RWPE2 (cell line): Measurements from ENCODE around the gene TEX22.
A peak's percentile ranks its signal among the peaks of the same experiment; 100 is the strongest.

ENCODE experiments used
- ATAC-seq: fragments of 200-7000 bp; cut with Tn5 transposase; 3 replicates; pipeline ENCODE4 v1.9.1; 2021; ENCODE audit warnings: low read depth
- DNase-seq: peaks from one replicate; pipeline ENCODE4 v3.0.0-alpha.2; 2020; ENCODE audit warnings: low spot score
- H3K27ac ChIP-seq: fragments of 450-650 bp; 2 replicates; pipeline ENCODE4 v1.5.1; 2017; ENCODE audit warnings: mild to moderate bottlenecking; ENCODE audit not compliant: poor library complexity, severe bottlenecking
- H3K27me3 ChIP-seq: fragments of 250-450 bp; sonication (Bioruptor Pico); 2 replicates; pipeline ENCODE4 v1.5.1; 2021; ENCODE audit warnings: mild to moderate bottlenecking, moderate library complexity; ENCODE audit not compliant: insufficient read depth, poor library complexity, severe bottlenecking
- H3K36me3 ChIP-seq: fragments of 250-450 bp; sonication (Bioruptor Pico); 2 replicates; pipeline ENCODE4 v1.5.1; 2020; ENCODE audit warnings: low read depth, mild to moderate bottlenecking, moderate library complexity
- H3K4me1 ChIP-seq: fragments of 250-450 bp; sonication (Bioruptor Pico); 2 replicates; pipeline ENCODE4 v1.5.1; 2021; ENCODE audit warnings: mild to moderate bottlenecking, moderate library complexity; ENCODE audit not compliant: insufficient read depth, poor library complexity, severe bottlenecking
- H3K4me3 ChIP-seq: fragments of 250-450 bp; sonication (Bioruptor Pico); 2 replicates; pipeline ENCODE4 v1.5.1; 2021; ENCODE audit warnings: mild to moderate bottlenecking, moderate library complexity; ENCODE audit not compliant: severe bottlenecking
- H3K9me3 ChIP-seq: fragments of 250-450 bp; sonication (Bioruptor Pico); 2 replicates; pipeline ENCODE4 v1.5.1; 2021; ENCODE audit warnings: mild to moderate bottlenecking, moderate library complexity; ENCODE audit not compliant: severe bottlenecking
- TF ChIP-seq, protein P1 (sequence below): fragments of 450-650 bp; IDR thresholded peaks from one replicate; pipeline ENCODE4 v1.5.1; 2017; ENCODE audit warnings: mild to moderate bottlenecking, moderate library complexity; ENCODE audit not compliant: poor library complexity, severe bottlenecking

The TEX22 gene

DNA sequence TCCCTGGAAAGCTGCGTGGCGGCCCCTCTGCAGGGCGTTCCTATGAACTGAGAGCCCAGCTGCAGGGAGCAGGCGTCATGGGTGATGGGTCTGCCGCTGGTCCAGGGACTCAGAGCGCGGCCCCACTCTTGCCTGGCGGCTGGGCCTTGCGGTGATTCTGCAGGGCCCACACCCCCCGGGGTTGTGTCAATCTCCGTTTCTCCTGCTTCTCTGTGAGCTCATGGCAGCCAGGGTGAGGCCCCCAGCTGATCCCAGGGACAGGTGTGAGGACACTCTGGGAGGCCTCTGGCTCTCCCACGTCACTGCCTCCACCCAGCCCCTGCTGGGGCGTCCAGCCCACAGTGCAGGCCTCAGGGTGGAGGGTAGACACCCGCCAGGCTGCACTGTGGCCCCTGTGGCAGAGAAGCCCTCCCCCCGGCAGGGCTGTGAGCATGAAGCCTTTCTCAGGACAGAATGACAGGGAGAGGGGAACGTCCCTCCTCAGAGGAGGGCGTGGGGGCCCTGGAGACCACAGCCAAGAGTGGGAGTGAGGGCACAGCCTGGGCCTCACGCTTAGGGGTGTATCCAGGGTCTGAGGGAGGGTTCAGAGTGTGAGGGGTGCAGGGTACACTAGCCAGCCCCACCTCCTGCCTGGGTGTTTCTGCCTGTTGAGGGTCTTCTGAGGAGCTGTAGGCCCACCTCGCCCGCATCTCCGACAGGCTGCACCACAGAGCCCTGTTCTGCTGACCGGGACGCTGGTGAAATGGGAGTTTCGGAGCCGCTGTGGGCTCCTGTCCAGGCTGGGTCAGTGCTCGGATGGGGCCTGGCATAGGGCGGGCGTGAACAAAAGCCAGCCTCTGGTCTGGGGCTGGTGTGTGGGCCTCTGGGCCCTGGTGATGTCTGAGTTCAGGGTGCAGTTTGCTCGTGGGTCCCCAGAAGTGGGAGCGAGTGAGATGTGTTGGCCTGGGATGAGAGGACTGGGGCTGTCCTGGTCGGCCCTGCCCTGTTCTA lies 49.6 kb downstream of the TEX22 start:
- DNase-seq (no peak), ATAC-seq (peak; percentile 9)
- no peak overlapping the region for H3K4me3 ChIP-seq
- peaks cover 59% of the 10 kb centered on the region for H3K36me3 ChIP-seq
- H3K27me3 ChIP-seq, result no peaks in the 10 kb centered on the region
- TF ChIP-seq, protein P1, sequence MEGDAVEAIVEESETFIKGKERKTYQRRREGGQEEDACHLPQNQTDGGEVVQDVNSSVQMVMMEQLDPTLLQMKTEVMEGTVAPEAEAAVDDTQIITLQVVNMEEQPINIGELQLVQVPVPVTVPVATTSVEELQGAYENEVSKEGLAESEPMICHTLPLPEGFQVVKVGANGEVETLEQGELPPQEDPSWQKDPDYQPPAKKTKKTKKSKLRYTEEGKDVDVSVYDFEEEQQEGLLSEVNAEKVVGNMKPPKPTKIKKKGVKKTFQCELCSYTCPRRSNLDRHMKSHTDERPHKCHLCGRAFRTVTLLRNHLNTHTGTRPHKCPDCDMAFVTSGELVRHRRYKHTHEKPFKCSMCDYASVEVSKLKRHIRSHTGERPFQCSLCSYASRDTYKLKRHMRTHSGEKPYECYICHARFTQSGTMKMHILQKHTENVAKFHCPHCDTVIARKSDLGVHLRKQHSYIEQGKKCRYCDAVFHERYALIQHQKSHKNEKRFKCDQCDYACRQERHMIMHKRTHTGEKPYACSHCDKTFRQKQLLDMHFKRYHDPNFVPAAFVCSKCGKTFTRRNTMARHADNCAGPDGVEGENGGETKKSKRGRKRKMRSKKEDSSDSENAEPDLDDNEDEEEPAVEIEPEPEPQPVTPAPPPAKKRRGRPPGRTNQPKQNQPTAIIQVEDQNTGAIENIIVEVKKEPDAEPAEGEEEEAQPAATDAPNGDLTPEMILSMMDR, result no peak
- H3K9me3 ChIP-seq, result no peaks in the 10 kb centered on the region
- no peaks in the 10 kb centered on the region for H3K4me1 ChIP-seq
- no peak overlapping the region for H3K27ac ChIP-seq

DNA sequence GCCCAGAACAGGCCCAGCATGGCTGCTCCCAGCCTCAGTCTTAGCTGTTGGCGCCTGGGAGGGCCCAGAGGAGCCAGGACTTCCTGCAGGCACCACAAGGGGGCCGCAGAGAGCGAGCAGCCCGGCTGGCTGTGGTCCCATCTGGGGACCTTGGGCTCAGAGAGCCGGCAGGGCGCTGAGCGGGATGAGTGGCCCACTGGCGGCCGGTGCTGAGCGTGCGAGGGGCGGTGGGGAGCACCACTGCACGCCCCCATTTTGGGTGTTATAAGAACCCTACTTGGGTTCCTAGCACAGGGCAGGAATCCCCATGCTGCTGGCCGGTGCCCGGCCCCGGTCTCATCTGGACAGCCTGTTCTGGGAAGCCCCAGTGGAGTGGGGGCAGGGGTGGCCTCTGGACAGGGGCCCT lies 50.4 kb downstream of the TEX22 start:
- peak; percentile 62 for ATAC-seq
- Histone ChIP-seq H3K36me3 (peaks cover 55% of the 10 kb centered on the region), H3K27ac (no peak overlapping the region), H3K4me1 (no peaks in the 10 kb centered on the region), H3K9me3 (no peaks in the 10 kb centered on the region), H3K27me3 (no peaks in the 10 kb centered on the region), H3K4me3 (no peak overlapping the region)
- TF ChIP-seq, protein P1, result peak; percentile 81
- DNase-seq, result no peak

DNA sequence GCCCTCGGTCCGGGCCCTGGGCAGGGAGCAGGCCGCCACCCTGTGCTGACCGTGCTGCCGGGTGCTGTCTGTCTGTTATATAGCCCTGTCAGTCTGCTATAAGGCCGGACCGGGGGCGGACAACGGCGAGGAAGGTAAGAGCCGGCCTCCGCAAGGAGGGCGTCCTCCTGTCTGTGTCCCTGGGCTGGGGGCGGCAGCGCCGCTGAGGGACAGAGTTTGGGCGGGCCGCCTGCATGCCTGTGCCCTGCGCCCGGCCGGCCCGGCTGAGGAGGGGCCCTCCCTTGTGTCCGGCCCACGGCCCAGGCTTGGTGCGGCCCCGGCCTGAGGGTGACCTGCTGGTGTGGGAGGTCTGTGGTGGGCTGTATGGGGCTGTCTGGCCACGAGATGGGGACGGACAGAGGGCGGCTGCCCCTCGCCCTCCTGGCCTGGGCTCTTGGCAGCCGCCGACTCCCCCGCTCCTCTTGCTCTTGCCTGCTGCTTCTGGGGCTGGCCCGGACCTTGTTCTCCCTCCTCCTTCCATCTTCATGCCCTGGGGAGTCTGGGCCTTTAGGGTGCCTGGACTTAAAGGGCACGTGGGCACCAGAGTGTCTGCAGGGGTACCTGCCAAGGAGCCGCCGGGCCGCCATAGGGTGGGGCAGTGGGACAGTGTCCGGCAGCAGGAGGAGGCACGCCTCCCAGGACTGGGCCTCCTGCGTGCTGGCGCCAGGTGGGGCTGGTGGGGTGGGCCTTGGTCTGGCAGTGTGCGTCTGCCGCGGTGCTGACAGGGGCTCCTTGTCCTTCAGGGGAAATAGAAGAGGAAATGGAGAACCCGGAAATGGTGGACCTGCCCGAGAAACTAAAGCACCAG lies 51.2 kb downstream of the TEX22 start:
- H3K4me3 ChIP-seq, result no peak overlapping the region
- no peaks in the 10 kb centered on the region for H3K9me3 ChIP-seq
- no peaks in the 10 kb centered on the region for H3K27me3 ChIP-seq
- TF ChIP-seq, protein P1, result no peak
- no peak for DNase-seq
- ATAC-seq, result no peak
- H3K4me1 ChIP-seq, result no peaks in the 10 kb centered on the region
- no peak overlapping the region for H3K27ac ChIP-seq
- peaks cover 63% of the 10 kb centered on the region for H3K36me3 ChIP-seq

DNA sequence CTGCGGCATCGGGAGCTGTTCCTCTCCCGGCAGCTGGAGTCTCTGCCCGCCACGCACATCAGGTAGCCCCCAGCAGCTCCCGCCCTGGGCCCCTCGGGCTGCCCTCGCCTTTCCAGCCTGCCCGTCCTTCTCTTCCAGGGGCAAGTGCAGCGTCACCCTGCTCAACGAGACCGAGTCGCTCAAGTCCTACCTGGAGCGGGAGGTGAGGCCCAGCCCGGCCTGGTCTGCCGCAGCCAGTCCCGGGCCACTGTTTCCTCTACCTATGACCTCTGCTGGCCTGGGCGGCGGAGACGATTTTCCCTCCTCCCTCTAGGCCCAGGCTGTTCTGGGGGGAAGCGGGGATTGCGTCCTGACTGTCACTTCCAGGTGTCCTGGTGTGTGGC lies 51.8 kb downstream of the TEX22 start:
- H3K27me3 ChIP-seq, result no peaks in the 10 kb centered on the region
- no peak for DNase-seq
- no peak overlapping the region for H3K4me3 ChIP-seq
- no peak for ATAC-seq
- no peak overlapping the region for H3K27ac ChIP-seq
- H3K4me1 ChIP-seq, result no peaks in the 10 kb centered on the region
- TF ChIP-seq, protein P1, result no peak
- H3K36me3 ChIP-seq, result peaks cover 66% of the 10 kb centered on the region
- H3K9me3 ChIP-seq, result no peaks in the 10 kb centered on the region
